Spleen (tissue), 7 donors: Measurements from ENCODE around the gene OPRL1.

Source experiments
- POLR2A ChIP-seq, 3 donors: fragments of 450-650 bp; IDR thresholded peaks; one replicate each; pipeline ENCODE4 v1.5.1; 2017; ENCODE audit warnings: antibody characterized with exemption in 3 of 3, mild to moderate bottlenecking in 1 of 3
- TF ChIP-seq, protein P1 (sequence below), 11 experiments: fragments of 200-600 bp in 7 of 11; fragments of 450-650 bp in 4 of 11; sonication (generic) in 4 of 11; IDR thresholded peaks in 8 of 11; conservative IDR thresholded peaks in 3 of 11; 1 replicate in 7 of 11; 2 replicates in 4 of 11; pipeline versions ENCODE4 v1.4.0 to v1.8.0; 2016 to 2021; ENCODE audit warnings: antibody characterized with exemption in 11 of 11, inconsistent platforms in 4 of 11, mild to moderate bottlenecking in 1 of 11
- donor health status: DM: no; HTN: no; CAD: no; lungs with moderate emphysema.
- donor health status: DM: no; HTN: no; CAD: no.
- donor health status: DM: no; HTN: no; CAD: no.

DNA sequence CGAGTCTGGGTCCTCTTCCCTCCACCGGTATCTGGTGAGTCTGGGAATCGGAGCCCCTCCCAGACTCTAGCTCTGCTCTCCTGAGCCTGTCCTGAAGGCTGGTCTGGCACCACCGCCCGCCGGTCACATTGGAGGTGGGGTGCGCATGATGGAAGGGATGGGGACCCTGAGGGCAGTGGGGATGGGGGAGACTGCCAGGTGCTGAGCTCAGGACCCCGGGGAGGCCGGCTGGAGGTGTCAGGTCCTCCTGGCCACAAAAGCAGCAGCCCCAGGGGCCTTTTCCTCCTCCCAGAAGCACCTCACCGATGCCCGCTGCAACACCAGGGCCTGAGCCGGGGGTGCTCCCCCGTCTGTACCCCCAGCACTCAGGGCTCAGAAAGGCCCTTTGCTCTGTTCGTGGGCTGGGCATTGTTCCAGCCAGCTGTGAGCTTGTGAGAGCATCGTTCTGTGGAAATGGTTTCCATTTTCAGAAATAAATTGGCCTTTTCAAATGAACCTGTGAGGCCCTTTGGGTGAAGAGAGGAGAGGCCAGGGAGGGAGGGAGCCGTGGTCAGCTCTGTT, 30.0 kb downstream of the OPRL1 start:
- TF ChIP-seq, protein P1, sequence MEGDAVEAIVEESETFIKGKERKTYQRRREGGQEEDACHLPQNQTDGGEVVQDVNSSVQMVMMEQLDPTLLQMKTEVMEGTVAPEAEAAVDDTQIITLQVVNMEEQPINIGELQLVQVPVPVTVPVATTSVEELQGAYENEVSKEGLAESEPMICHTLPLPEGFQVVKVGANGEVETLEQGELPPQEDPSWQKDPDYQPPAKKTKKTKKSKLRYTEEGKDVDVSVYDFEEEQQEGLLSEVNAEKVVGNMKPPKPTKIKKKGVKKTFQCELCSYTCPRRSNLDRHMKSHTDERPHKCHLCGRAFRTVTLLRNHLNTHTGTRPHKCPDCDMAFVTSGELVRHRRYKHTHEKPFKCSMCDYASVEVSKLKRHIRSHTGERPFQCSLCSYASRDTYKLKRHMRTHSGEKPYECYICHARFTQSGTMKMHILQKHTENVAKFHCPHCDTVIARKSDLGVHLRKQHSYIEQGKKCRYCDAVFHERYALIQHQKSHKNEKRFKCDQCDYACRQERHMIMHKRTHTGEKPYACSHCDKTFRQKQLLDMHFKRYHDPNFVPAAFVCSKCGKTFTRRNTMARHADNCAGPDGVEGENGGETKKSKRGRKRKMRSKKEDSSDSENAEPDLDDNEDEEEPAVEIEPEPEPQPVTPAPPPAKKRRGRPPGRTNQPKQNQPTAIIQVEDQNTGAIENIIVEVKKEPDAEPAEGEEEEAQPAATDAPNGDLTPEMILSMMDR (IDR thresholded peaks at IDR 0.05 in 8 of 11, conservative IDR thresholded peaks at IDR 0.05 in 3 of 11) = no peak
- TF ChIP-seq POLR2A (IDR thresholded peaks at IDR 0.05) = no peak
